HepG2 (cell line): ENCODE measurements around the gene LRGUK. TPM values are rescaled to one million over a fixed set of nuclear protein-coding genes. Genes with fewer than 3 reads are reported as not detected.

Experiments
- ATAC-seq: fragments of 200-7000 bp; cut with Tn5 transposase; 3 replicates; pipeline ENCODE4 v1.9.1; 2020; ENCODE audit warnings: mild to moderate bottlenecking, moderate library complexity
- BruUV-seq: library from RNA; stranded (reverse); fragments of 400-500 nt; replicated peaks from 2 replicates; lab custom pipeline; 2021; lab: Mats Ljungman, UMichigan
- CTCF ChIA-PET: fragments of 300-600 bp; formaldehyde crosslinking; extraction: SDS; loops from one replicate; lab custom pipeline; 2021; ENCODE audit warnings: low total read pairs, inconsistent platforms, low intra/inter-chr PET ratio; lab: Yijun Ruan, JAX
- POLR2A ChIA-PET: fragments of 350-600 bp; sonication (Branson Sonifier 250); formaldehyde crosslinking; loops from one replicate; lab custom pipeline; 2020; ENCODE audit warnings: antibody characterized with exemption, inconsistent platforms; lab: Yijun Ruan, JAX
- DNase-seq: peaks from one replicate; pipeline ENCODE4 v3.0.0-alpha.2; 2015; ENCODE audit warnings: low spot score
- FAIRE-seq: peaks from 3 replicates; lab custom pipeline; 2011; peaks lifted over from hg19 to GRCh38; lab: Jason Lieb, UNC
- H2AFZ ChIP-seq: one replicate; pipeline ENCODE4 v1.6.1; 2011; ENCODE audit warnings: low read length, inconsistent platforms
- H3K27ac ChIP-seq: fragments of 300-600 bp; 3 replicates; pipeline ENCODE4 v1.8.0; 2011; ENCODE audit warnings: mixed run types, mild to moderate bottlenecking, mixed read lengths, low read length, inconsistent platforms; ENCODE audit not compliant: insufficient read depth; ENCODE audit errors: extremely low read length
- H3K27me3 ChIP-seq, 2 experiments: fragments of 200-600 bp in 1 of 2; 2 replicates in 1 of 2; 3 replicates in 1 of 2; pipeline versions ENCODE4 v1.6.0 to v1.8.0; 2011; ENCODE audit warnings: low read length in 2 of 2, mild to moderate bottlenecking in 2 of 2, moderate library complexity in 2 of 2, inconsistent platforms in 1 of 2; ENCODE audit not compliant: insufficient read depth in 2 of 2, control insufficient read depth in 1 of 2
- H3K36me3 ChIP-seq, 2 experiments: fragments of 200-600 bp in 1 of 2; replicated peaks in 1 of 2; 2 replicates in 1 of 2; 3 replicates in 1 of 2; pipeline versions ENCODE4 v1.5.1 to v1.8.0; 2011; ENCODE audit warnings: low read length in 2 of 2, inconsistent platforms in 1 of 2; ENCODE audit not compliant: insufficient read depth in 2 of 2, control insufficient read depth in 1 of 2
- H3K4me1 ChIP-seq: 2 replicates; pipeline ENCODE4 v1.5.1; 2012; ENCODE audit warnings: low read length, inconsistent platforms; ENCODE audit not compliant: insufficient read depth
- H3K4me2 ChIP-seq: 2 replicates; pipeline ENCODE4 v1.6.0; 2011; ENCODE audit warnings: low read depth, low read length, inconsistent platforms
- H3K4me3 ChIP-seq, 3 experiments: fragments of 200-600 bp in 1 of 3; sonication (generic), shearing (Covaris generic) in 1 of 3; replicated peaks in 1 of 3; 2 replicates each; pipeline ENCODE4 v1.5.1; 2011 to 2016; ENCODE audit warnings: low read length in 3 of 3, inconsistent platforms in 2 of 3, low read depth in 2 of 3, mild to moderate bottlenecking in 2 of 3, control low read depth in 1 of 3, mixed read lengths in 1 of 3; ENCODE audit not compliant: insufficient read depth in 1 of 3
- H3K79me2 ChIP-seq: one replicate; pipeline ENCODE4 v1.6.1; 2011; ENCODE audit warnings: low read length, inconsistent platforms; ENCODE audit not compliant: insufficient read depth
- H3K9ac ChIP-seq: 2 replicates; pipeline ENCODE4 v1.6.0; 2011; ENCODE audit warnings: mild to moderate bottlenecking, low read depth, low read length, inconsistent platforms; ENCODE audit not compliant: insufficient read depth
- H3K9me3 ChIP-seq: 2 replicates; pipeline ENCODE4 v1.5.1; 2012; ENCODE audit warnings: mild to moderate bottlenecking, low read length
- H4K20me1 ChIP-seq: 2 replicates; pipeline ENCODE4 v1.6.0; 2011; ENCODE audit warnings: inconsistent platforms, mild to moderate bottlenecking, low read length, moderate library complexity; ENCODE audit not compliant: insufficient read depth
- ARNT ChIP-seq: fragments of 450-650 bp; IDR thresholded peaks from 2 replicates; pipeline ENCODE4 v1.6.1; 2017
- BRCA1 ChIP-seq: sonication (generic); formaldehyde crosslinking; IDR thresholded peaks from 2 replicates; pipeline ENCODE4 v1.4.0; 2020; ENCODE audit warnings: missing genetic modification reagents
- GATAD2A ChIP-seq: IDR thresholded peaks from 2 replicates; pipeline ENCODE4 v1.6.1; 2016
- GTF2F1 ChIP-seq: fragments of 150-350 bp; IDR thresholded peaks from 2 replicates; pipeline ENCODE4 v1.6.1; 2014; ENCODE audit warnings: low read length
- KDM5A ChIP-seq: fragments of 200-600 bp; sonication (generic); IDR thresholded peaks from 2 replicates; pipeline ENCODE4 v1.7.0; 2018; ENCODE audit warnings: antibody characterized with exemption, mild to moderate bottlenecking, low read length, borderline replicate concordance
- MATR3 ChIP-seq: sonication (generic); formaldehyde crosslinking; IDR thresholded peaks from 2 replicates; pipeline ENCODE4 v1.4.0; 2020; ENCODE audit warnings: missing genetic modification reagents
- RELA ChIP-seq: sonication (generic); formaldehyde crosslinking; IDR thresholded peaks from 2 replicates; pipeline ENCODE4 v1.4.0; 2020; ENCODE audit warnings: missing genetic modification reagents
- SAP130 ChIP-seq: IDR thresholded peaks from 2 replicates; pipeline ENCODE4 v1.6.1; 2016; ENCODE audit warnings: low read depth
- U2AF2 ChIP-seq: fragments of 200-400 bp; formaldehyde crosslinking; IDR thresholded peaks from 2 replicates; pipeline ENCODE4 v1.6.1; 2017; ENCODE audit warnings: low read depth, mild to moderate bottlenecking, low read length
- ZFP41 ChIP-seq: sonication (generic); formaldehyde crosslinking; IDR thresholded peaks from 2 replicates; pipeline ENCODE4 v1.4.0; 2020; ENCODE audit warnings: mild to moderate bottlenecking, missing genetic modification reagents, borderline replicate concordance
- ZNF432 ChIP-seq: sonication (generic); formaldehyde crosslinking; IDR thresholded peaks from 2 replicates; pipeline ENCODE4 v1.5.0; 2020; ENCODE audit warnings: missing genetic modification reagents, mild to moderate bottlenecking, borderline replicate concordance
- WGBS: methylation state at CpG from one replicate; pipeline ENCODE4 v1.1.6; 2017; ENCODE audit warnings: low lambda C conversion rate; 5-methylcytosine and 5-hydroxymethylcytosine counted together
- in situ Hi-C: cut with HindIII; loops from 2 replicates; pipeline ENCODE4 v1.10.0; 2017; ENCODE audit warnings: low pct_unique_long_range_greater_than_20kb; ENCODE audit not compliant: extremely low pct_ligation_motif_present
- intact Hi-C: fragments of 100-400 bp; cut with micrococcal nuclease; formaldehyde crosslinking; loops from one replicate; pipeline ENCODE4 v1.10.0; 2022; ENCODE audit not compliant: unreplicated experiment
- polyA plus RNA-seq, 8 experiments: library from polyadenylated mRNA; depleted of rRNA in 3 of 8; stranded (reverse) in 7 of 8; unstranded in 1 of 8; fragments of >200 nt; fragmentation: Illumina TruSeq in 4 of 8; extraction: Trizol in 4 of 8; gene quantifications; 2 replicates each; pipeline versions ENCODE4 v1.2.1 to v1.2.3, GENCODE V29; 2011 to 2016; ENCODE audit warnings: low read depth in 4 of 8, missing spikeins in 1 of 8, mixed read lengths in 1 of 8; ENCODE audit not compliant: insufficient read depth in 1 of 8
- total RNA-seq, 5 experiments: library from RNA; depleted of rRNA; stranded (reverse); fragments of >200 nt; fragmentation: Illumina TruSeq; extraction: Trizol; gene quantifications; 2 replicates each; pipeline ENCODE4 v1.2.3, GENCODE V29; 2016; ENCODE audit warnings: low read depth in 1 of 5
- TF ChIP-seq, protein P1 (sequence below): IDR thresholded peaks from 2 replicates; pipeline ENCODE4 v1.6.1; 2012; ENCODE audit warnings: low read depth, low read length, improper control_type of control experiment
- TF ChIP-seq, protein P2 (sequence below): sonication (generic); formaldehyde crosslinking; IDR thresholded peaks from 2 replicates; pipeline ENCODE4 v1.4.0; 2020; ENCODE audit warnings: missing genetic modification reagents, borderline replicate concordance
- TF ChIP-seq, protein P3 (sequence below): sonication (generic); formaldehyde crosslinking; IDR thresholded peaks from 2 replicates; pipeline ENCODE4 v1.8.1; 2023; ENCODE audit warnings: mild to moderate bottlenecking, missing genetic modification reagents

The LRGUK gene
- total and polyA plus RNA-seq, 2 of the 13 experiments (the other 11 are each of a cell fraction or from before 2014, with no cell fraction given): 0.18 to 0.20 TPM

DNA sequence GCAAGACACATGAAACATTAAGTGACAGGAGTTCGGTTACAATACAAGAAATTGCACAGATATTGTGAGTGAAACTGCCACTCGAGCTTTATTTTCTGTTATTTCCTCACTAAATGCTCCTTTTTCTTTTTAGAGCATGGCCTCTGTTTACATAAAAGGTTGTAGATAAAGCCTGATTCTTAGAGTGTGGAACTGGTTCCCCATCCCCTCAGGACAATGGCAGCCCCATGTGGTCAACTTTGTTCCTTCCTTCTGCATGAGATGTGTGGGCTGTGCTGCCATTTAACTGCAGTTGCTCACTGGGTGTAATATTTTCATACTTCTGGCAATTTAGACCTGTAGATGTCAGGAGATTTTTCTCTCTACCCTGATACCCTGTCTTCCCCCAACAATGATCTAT lies 70.2 kb downstream of the LRGUK start:
- no peak for FAIRE-seq
- ATAC-seq: no peak
- intact Hi-C loops: no loop called here
- H2AFZ ChIP-seq: no peak overlapping the region
- H3K9me3 ChIP-seq: no peaks in the 10 kb centered on the region
- H4K20me1 ChIP-seq: no peaks in the 10 kb centered on the region
- no peak overlapping the region for H3K9ac ChIP-seq
- TF ChIP-seq GTF2F1: no peak
- TF ChIP-seq ZFP41 (CRISPR knock-in tag): no peak
- no peak for TF ChIP-seq GATAD2A
- TF ChIP-seq RELA (CRISPR knock-in tag): no peak
- no peak for TF ChIP-seq ARNT
- no peak for TF ChIP-seq SAP130 (CRISPR knock-in tag)
- TF ChIP-seq MATR3 (CRISPR knock-in tag): no peak
- TF ChIP-seq, all 625 proteins: peak for 0
- no peaks in the 10 kb centered on the region for H3K4me1 ChIP-seq
- BruUV-seq: no TSS peak
- no peak overlapping the region for H3K4me3 ChIP-seq
- ChIA-PET POLR2A (no interaction called here), CTCF (no interaction called here)
- in situ Hi-C loops: no loop called here
- H3K27me3 ChIP-seq: no peaks in the 10 kb centered on the region
- no peak overlapping the region for H3K27ac ChIP-seq
- H3K4me2 ChIP-seq: no peak overlapping the region
- DNase-seq: no peak
- no peaks in the 10 kb centered on the region for H3K36me3 ChIP-seq
- WGBS: 33% methylated on average over 2 of the region's 2 CpGs
- H3K79me2 ChIP-seq: no peaks in the 10 kb centered on the region

DNA sequence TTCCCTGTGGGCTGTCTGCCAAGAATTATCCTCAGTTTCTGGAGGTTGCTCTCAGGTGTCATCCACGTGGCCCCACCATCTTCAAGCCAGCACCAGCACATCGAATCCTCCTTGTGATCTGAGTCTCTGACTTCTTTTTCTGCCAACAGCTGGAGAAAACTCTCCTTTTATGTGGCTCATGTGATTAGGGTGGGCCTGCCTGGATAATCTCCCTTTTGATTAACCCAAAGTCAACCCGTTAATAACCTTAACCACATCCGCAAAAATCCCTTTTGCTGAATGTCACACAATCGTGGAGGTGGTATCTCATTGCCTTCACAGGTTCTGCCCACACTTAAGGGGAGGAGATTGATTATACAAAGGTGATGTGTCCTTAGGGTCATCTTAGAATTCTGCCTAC lies 73.8 kb downstream of the LRGUK start:
- ATAC-seq (no peak), DNase-seq (no peak), FAIRE-seq (no peak)
- no peaks in the 10 kb centered on the region for H4K20me1 ChIP-seq
- H3K4me1 ChIP-seq: no peaks in the 10 kb centered on the region
- intact Hi-C loops (no loop called here), in situ Hi-C loops (no loop called here)
- H3K79me2 ChIP-seq: no peaks in the 10 kb centered on the region
- 6% methylated on average over 5 of the region's 5 CpGs for WGBS
- POLR2A ChIA-PET: no interaction called here
- H3K27ac ChIP-seq: no peak overlapping the region
- H2AFZ ChIP-seq: no peak overlapping the region
- H3K27me3 ChIP-seq: peaks cover 0 to 4% of the 10 kb centered on the region in 2 experiments; a peak in 1 of 5 replicates
- H3K4me3 ChIP-seq: no peak overlapping the region
- no TSS peak for BruUV-seq
- H3K36me3 ChIP-seq: no peaks in the 10 kb centered on the region
- H3K4me2 ChIP-seq: no peak overlapping the region
- H3K9ac ChIP-seq: no peak overlapping the region
- CTCF ChIA-PET: no interaction called here
- TF ChIP-seq, protein P1, sequence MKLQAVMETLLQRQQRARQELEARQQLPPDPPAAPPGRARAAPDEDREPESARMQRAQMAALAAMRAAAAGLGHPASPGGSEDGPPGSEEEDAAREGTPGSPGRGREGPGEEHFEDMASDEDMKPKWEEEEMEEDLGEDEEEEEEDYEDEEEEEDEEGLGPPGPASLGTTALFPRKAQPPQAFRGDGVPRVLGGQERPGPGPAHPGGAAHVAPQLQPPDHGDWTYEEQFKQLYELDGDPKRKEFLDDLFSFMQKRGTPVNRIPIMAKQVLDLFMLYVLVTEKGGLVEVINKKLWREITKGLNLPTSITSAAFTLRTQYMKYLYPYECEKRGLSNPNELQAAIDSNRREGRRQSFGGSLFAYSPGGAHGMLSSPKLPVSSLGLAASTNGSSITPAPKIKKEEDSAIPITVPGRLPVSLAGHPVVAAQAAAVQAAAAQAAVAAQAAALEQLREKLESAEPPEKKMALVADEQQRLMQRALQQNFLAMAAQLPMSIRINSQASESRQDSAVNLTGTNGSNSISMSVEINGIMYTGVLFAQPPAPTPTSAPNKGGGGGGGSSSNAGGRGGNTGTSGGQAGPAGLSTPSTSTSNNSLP: no peak
- no peak for TF ChIP-seq ZNF432 (CRISPR knock-in tag)
- TF ChIP-seq BRCA1: no peak
- TF ChIP-seq U2AF2: no peak
- no peak for TF ChIP-seq KDM5A
- TF ChIP-seq, protein P2, sequence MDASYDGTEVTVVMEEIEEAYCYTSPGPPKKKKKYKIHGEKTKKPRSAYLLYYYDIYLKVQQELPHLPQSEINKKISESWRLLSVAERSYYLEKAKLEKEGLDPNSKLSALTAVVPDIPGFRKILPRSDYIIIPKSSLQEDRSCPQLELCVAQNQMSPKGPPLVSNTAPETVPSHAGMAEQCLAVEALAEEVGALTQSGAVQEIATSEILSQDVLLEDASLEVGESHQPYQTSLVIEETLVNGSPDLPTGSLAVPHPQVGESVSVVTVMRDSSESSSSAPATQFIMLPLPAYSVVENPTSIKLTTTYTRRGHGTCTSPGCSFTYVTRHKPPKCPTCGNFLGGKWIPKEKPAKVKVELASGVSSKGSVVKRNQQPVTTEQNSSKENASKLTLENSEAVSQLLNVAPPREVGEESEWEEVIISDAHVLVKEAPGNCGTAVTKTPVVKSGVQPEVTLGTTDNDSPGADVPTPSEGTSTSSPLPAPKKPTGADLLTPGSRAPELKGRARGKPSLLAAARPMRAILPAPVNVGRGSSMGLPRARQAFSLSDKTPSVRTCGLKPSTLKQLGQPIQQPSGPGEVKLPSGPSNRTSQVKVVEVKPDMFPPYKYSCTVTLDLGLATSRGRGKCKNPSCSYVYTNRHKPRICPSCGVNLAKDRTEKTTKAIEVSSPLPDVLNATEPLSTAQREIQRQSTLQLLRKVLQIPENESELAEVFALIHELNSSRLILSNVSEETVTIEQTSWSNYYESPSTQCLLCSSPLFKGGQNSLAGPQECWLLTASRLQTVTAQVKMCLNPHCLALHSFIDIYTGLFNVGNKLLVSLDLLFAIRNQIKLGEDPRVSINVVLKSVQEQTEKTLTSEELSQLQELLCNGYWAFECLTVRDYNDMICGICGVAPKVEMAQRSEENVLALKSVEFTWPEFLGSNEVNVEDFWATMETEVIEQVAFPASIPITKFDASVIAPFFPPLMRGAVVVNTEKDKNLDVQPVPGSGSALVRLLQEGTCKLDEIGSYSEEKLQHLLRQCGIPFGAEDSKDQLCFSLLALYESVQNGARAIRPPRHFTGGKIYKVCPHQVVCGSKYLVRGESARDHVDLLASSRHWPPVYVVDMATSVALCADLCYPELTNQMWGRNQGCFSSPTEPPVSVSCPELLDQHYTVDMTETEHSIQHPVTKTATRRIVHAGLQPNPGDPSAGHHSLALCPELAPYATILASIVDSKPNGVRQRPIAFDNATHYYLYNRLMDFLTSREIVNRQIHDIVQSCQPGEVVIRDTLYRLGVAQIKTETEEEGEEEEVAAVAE (CRISPR knock-in tag): no peak
- TF ChIP-seq, protein P3, sequence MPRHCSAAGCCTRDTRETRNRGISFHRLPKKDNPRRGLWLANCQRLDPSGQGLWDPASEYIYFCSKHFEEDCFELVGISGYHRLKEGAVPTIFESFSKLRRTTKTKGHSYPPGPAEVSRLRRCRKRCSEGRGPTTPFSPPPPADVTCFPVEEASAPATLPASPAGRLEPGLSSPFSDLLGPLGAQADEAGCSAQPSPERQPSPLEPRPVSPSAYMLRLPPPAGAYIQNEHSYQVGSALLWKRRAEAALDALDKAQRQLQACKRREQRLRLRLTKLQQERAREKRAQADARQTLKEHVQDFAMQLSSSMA (CRISPR knock-in tag): no peak
- TF ChIP-seq, all 625 proteins: peak for 0
- no peaks in the 10 kb centered on the region for H3K9me3 ChIP-seq
